Keratinocyte (primary cell): ENCODE data around the gene MYL7. TPM values are rescaled to one million over a fixed set of nuclear protein-coding genes. Genes with fewer than 3 reads are reported as not detected.

Experiments
- DNase-seq: peaks from one replicate; pipeline ENCODE4 v3.0.0-alpha.2; 2011; ENCODE audit warnings: low read depth, missing footprints, low spot score
- FAIRE-seq: peaks from 2 replicates; lab custom pipeline; 2011; peaks lifted over from hg19 to GRCh38; lab: Jason Lieb, UNC
- H2AFZ ChIP-seq: 2 replicates; pipeline ENCODE4 v1.6.0; 2012; ENCODE audit warnings: low read length, control low read depth, inconsistent platforms; ENCODE audit not compliant: control insufficient read depth
- H3K27ac ChIP-seq: 2 replicates; pipeline ENCODE4 v1.5.1; 2011; ENCODE audit warnings: low read length; ENCODE audit not compliant: control insufficient read depth, insufficient read depth
- H3K27me3 ChIP-seq: 3 replicates; pipeline ENCODE4 v1.6.0; 2011; ENCODE audit warnings: low read length; ENCODE audit not compliant: control insufficient read depth, insufficient read depth; ENCODE audit errors: extremely low read depth
- H3K36me3 ChIP-seq, 2 experiments: 2 replicates in 1 of 2; 3 replicates in 1 of 2; pipeline ENCODE4 v1.5.1; 2011; ENCODE audit warnings: low read length in 2 of 2, mild to moderate bottlenecking in 1 of 2; ENCODE audit not compliant: control insufficient read depth in 2 of 2, insufficient read depth in 2 of 2; ENCODE audit errors: extremely low read depth in 1 of 2
- H3K4me1 ChIP-seq: 3 replicates; pipeline ENCODE4 v1.5.1; 2011; ENCODE audit warnings: low read length; ENCODE audit not compliant: control insufficient read depth, insufficient read depth; ENCODE audit errors: extremely low read depth
- H3K4me2 ChIP-seq: 3 replicates; pipeline ENCODE4 v1.6.0; 2011; ENCODE audit warnings: low read depth, low read length; ENCODE audit not compliant: control insufficient read depth, insufficient read depth; ENCODE audit errors: extremely low read depth
- H3K4me3 ChIP-seq, 3 experiments: fragments of 200-600 bp in 1 of 3; sonication (generic) in 1 of 3; 2 replicates in 2 of 3; 3 replicates in 1 of 3; pipeline ENCODE4 v1.5.1; 2011 to 2016; ENCODE audit warnings: low read length in 3 of 3, mild to moderate bottlenecking in 3 of 3, control low read depth in 2 of 3, inconsistent platforms in 1 of 3, low read depth in 1 of 3, mixed read lengths in 1 of 3, mixed run types in 1 of 3, moderate library complexity in 1 of 3; ENCODE audit not compliant: control insufficient read depth in 2 of 3, insufficient read depth in 2 of 3; ENCODE audit errors: extremely low read depth in 1 of 3
- H3K79me2 ChIP-seq: 2 replicates; pipeline ENCODE4 v1.6.0; 2012; ENCODE audit warnings: low read length; ENCODE audit not compliant: control insufficient read depth, insufficient read depth
- H3K9ac ChIP-seq: 3 replicates; pipeline ENCODE4 v1.6.0; 2011; ENCODE audit warnings: low read length; ENCODE audit not compliant: control insufficient read depth, insufficient read depth; ENCODE audit errors: extremely low read depth
- H3K9me1 ChIP-seq: 3 replicates; pipeline ENCODE4 v1.6.0; 2011; ENCODE audit warnings: low read length; ENCODE audit not compliant: control insufficient read depth, insufficient read depth; ENCODE audit errors: extremely low read depth
- H3K9me3 ChIP-seq: 2 replicates; pipeline ENCODE4 v1.5.1; 2012; ENCODE audit warnings: low read depth, low read length; ENCODE audit not compliant: control insufficient read depth
- H4K20me1 ChIP-seq: 3 replicates; pipeline ENCODE4 v1.6.0; 2011; ENCODE audit warnings: low read length; ENCODE audit not compliant: control insufficient read depth, insufficient read depth; ENCODE audit errors: extremely low read depth
- CTCF ChIP-seq, 3 experiments: IDR thresholded peaks in 1 of 3; conservative IDR thresholded peaks in 1 of 3; optimal IDR thresholded peaks in 1 of 3; 2 replicates in 2 of 3; 3 replicates in 1 of 3; pipeline versions ENCODE3 to v1.5.1; 2011; ENCODE audit warnings: low read length in 3 of 3, mild to moderate bottlenecking in 3 of 3, moderate library complexity in 2 of 3, control low read depth in 1 of 3, inconsistent platforms in 1 of 3; ENCODE audit not compliant: insufficient read depth in 2 of 3; ENCODE audit errors: extremely low read depth in 1 of 3
- EZH2 ChIP-seq: IDR thresholded peaks from one replicate; pipeline ENCODE4 v1.6.1; 2012; ENCODE audit warnings: inconsistent platforms, mild to moderate bottlenecking, low read length, moderate library complexity
- dilution Hi-C: fragments of 300-500 bp; cut with MboI; formaldehyde crosslinking; loops from one replicate; pipeline ENCODE4 v1.7.0; 2020; ENCODE audit warnings: low sequenced_read_pairs; ENCODE audit not compliant: extremely low pct_ligation_motif_present
- polyA plus RNA-seq, 5 experiments: library from polyadenylated mRNA; depleted of rRNA in 3 of 5; stranded (reverse) in 3 of 5; stranded (forward) in 1 of 5; unstranded in 1 of 5; fragments of >200 nt; gene quantifications; 1 replicate in 1 of 5; 2 replicates in 3 of 5; 3 replicates in 1 of 5; pipeline versions ENCODE4 v1.2.1 to v1.2.3, GENCODE V29; 2011 to 2012; ENCODE audit warnings: missing spikeins in 2 of 5, low read depth in 1 of 5, low replicate concordance in 1 of 5

MYL7 gene
- polyA plus RNA-seq, 1 donor (not counting 4 experiments of a cell fraction or from before 2014, with no cell fraction given) = 0.59 TPM

GRCh38 chr7:44150466-44150832, 9.3 kb upstream of the MYL7 start:
- Histone ChIP-seq H3K9me1 (no peaks in the 10 kb centered on the region), H2AFZ (no peak overlapping the region), H3K79me2 (no peaks in the 10 kb centered on the region), H3K9ac (no peak overlapping the region), H3K4me1 (peaks cover 3% of the 10 kb centered on the region), H4K20me1 (no peaks in the 10 kb centered on the region), H3K4me3 (no peak overlapping the region), H3K27me3 (peaks cover 22% of the 10 kb centered on the region), H3K4me2 (no peak overlapping the region), H3K9me3 (no peaks in the 10 kb centered on the region), H3K36me3 (no peaks in the 10 kb centered on the region), H3K27ac (no peak overlapping the region)
- DNase-seq (no peak), FAIRE-seq (no peak)
- TF ChIP-seq EZH2 = no peak
- no peak for TF ChIP-seq CTCF (optimal IDR thresholded peaks at IDR 0.05 in 1 of 3, IDR thresholded peaks at IDR 0.05 in 1 of 3, conservative IDR thresholded peaks at IDR 0.05 in 1 of 3; ENCODE audit: extremely low read depth in 1 of 3, insufficient read depth in 2 of 3, low read length in 3 of 3)
- dilution Hi-C loops = no loop called here

GRCh38 chr7:44149571-44150465, 8.7 kb upstream of the MYL7 start:
- H4K20me1 ChIP-seq = no peaks in the 10 kb centered on the region
- no peak for FAIRE-seq
- no peak overlapping the region for H3K27ac ChIP-seq
- no peaks in the 10 kb centered on the region for H3K36me3 ChIP-seq
- no peak overlapping the region for H3K4me2 ChIP-seq
- H3K9me3 ChIP-seq = no peaks in the 10 kb centered on the region
- H3K4me3 ChIP-seq = no peak overlapping the region
- DNase-seq = no peak
- peaks cover 3% of the 10 kb centered on the region for H3K4me1 ChIP-seq
- no peaks in the 10 kb centered on the region for H3K79me2 ChIP-seq
- dilution Hi-C loops = no loop called here
- TF ChIP-seq CTCF (optimal IDR thresholded peaks at IDR 0.05 in 1 of 3, IDR thresholded peaks at IDR 0.05 in 1 of 3, conservative IDR thresholded peaks at IDR 0.05 in 1 of 3; ENCODE audit: extremely low read depth in 1 of 3, insufficient read depth in 2 of 3, low read length in 3 of 3) = no peak
- TF ChIP-seq EZH2 = no peak
- H3K9ac ChIP-seq = no peak overlapping the region
- H3K9me1 ChIP-seq = no peaks in the 10 kb centered on the region
- no peak overlapping the region for H2AFZ ChIP-seq
- peaks cover 28% of the 10 kb centered on the region for H3K27me3 ChIP-seq
